VCaP (cell line): ENCODE measurements around the gene CHD5.

ENCODE experiments used
- H3K27ac ChIP-seq: fragments of 450-650 bp; 2 replicates; pipeline ENCODE4 v1.5.1; 2017
- CTCF ChIP-seq: fragments of 450-650 bp; conservative IDR thresholded peaks from 2 replicates; pipeline ENCODE4 v1.5.1; 2017; ENCODE audit warnings: mild to moderate bottlenecking, moderate library complexity

The CHD5 gene

GRCh38 chr1:6207921-6208320 lies 27.8 kb upstream of the CHD5 start:
- no peak overlapping the region for H3K27ac ChIP-seq
- TF ChIP-seq CTCF = no peak

GRCh38 chr1:6207075-6207885 lies 27.2 kb upstream of the CHD5 start:
- no peak for TF ChIP-seq CTCF
- no peak overlapping the region for H3K27ac ChIP-seq

- TF ChIP-seq CTCF = no peak
- peak overlapping the region; percentile 87 for H3K27ac ChIP-seq
Observed at GRCh38 chr1:6206520-6206855, 26.4 kb upstream of the CHD5 start.

- peak within 1 kb of the TSS; percentile 87 for H3K27ac ChIP-seq
- TF ChIP-seq CTCF = no peak
Observed at GRCh38 chr1:6205849-6206519, 25.9 kb upstream of the CHD5 start, which contains the start of gene RNF207. RNF207 (plus strand) TSS chr1:6206119; CDS start chr1:6206536, 417 bp downstream.

- TF ChIP-seq CTCF = no peak
- no peak overlapping the region for H3K27ac ChIP-seq
Observed at GRCh38 chr1:6202256-6202655, 22.1 kb upstream of the CHD5 start.

- no peak for TF ChIP-seq CTCF
- peak overlapping the region; percentile 98 for H3K27ac ChIP-seq
Observed at GRCh38 chr1:6200188-6200809, 20.2 kb upstream of the CHD5 start.
